GM21360 (cell line): ENCODE measurements around the gene GLTPD2.

Source experiments
- ATAC-seq: cut with Tn5 transposase; IDR thresholded peaks from one replicate; pipeline ENCODE4 v1.9.1; 2021; ENCODE audit warnings: mild to moderate bottlenecking, moderate library complexity; ENCODE audit not compliant: unreplicated experiment

GLTPD2 gene

DNA sequence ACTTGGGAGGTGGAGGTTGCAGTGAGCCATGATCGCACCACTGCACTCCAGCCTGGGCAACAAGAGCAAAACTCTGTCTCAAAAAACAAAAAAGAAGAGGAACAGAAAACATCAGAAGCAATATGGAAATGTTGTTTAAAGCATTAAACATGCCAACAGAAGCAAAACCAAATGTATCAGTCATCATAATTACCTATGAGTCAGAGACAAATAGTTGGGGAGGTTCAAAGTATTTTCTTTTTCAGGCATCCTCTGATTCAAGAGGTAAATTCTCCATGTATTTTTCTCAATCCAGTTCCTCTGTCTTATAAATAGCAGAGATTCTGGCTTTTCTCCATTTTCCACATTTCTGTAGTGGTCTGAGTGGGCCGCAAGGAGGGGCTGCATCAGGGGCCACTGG is 19.1 kb upstream of the GLTPD2 start:
- no peak for ATAC-seq

- ATAC-seq, result no peak
Measured at GRCh38 chr17:4771519-4772234, 17.1 kb upstream of the GLTPD2 start, which contains the start of gene TM4SF5. TSS of gene TM4SF5 (plus strand) at chr17:4771886. CDS start at chr17:4771923, 37 bp downstream.

GRCh38 chr17:4772235-4772613 is 16.5 kb upstream of the GLTPD2 start:
- ATAC-seq, result no peak

GRCh38 chr17:4777969-4778760 is 10.6 kb upstream of the GLTPD2 start:
- ATAC-seq, result no peak

- ATAC-seq, result no peak
Measured at GRCh38 chr17:4780325-4780955, 8.3 kb upstream of the GLTPD2 start.

- ATAC-seq, result no peak
Measured at GRCh38 chr17:4782652-4783051, 6.1 kb upstream of the GLTPD2 start.

DNA sequence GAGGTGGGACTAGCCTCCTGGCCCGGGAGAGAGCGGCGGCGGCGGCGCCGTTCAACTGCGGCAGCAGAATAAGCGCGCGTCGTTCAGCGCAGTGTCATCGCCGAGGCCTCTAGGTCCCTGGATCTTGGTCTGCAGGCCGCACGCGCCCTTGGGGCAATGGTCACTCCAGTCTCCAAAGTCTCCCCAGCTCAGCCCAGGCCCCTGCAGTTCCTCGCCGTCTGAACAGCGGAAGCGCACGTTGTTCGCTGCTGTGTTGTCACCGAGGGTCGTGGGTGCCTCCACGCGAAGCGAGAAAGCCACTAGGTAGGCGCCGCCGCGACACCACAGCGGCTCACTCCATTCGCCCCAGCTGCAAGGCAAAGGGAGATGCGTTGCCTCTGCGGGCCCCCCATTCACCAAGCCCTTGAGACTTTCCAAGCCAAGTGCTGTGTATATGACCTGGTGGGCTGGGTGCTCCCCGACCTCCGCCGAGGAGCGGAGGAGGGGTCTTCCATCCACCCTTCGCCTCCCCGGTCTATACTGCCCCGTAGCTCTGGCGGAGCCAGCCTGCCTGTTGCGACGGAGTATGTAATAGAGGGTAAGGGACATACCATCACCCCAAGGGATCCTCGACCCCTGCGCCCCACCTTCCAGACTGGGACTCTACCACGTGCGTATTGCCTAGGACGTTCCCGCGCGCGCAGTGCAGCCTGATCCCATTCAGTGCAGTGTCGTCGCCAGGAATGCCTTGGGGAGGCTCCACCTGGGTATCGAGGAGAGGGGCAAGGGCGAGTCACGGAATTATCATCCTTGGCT is 3.3 kb upstream of the GLTPD2 start:
- no peak for ATAC-seq

GRCh38 chr17:4786106-4786511 is 2.7 kb upstream of the GLTPD2 start, which contains the start of gene VMO1:
TSS of gene VMO1 (minus strand) at chr17:4786364. CDS start at chr17:4786352, 12 bp downstream.
- ATAC-seq, result no peak

DNA sequence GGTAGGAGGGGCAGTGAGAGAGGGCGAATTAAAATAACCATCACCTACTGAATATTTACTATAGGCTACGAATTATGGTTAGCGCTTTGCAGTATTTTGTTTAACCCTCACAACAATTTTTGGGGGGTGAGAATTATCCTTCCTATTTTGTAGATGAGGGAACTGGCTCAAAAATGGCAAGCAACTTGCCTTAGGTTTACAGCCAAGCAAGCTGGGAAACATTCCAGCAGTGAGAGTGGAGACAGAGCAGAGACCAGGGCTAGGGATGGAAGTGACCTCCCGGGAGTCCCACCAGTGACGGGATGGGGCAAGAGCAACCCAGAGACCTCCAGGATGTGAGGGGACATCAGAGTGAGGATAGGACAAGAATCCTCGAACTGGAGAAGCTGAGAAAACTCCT is 2.2 kb upstream of the GLTPD2 start:
- ATAC-seq, result no peak

GRCh38 chr17:4788159-4788806 is 481 bp upstream of the GLTPD2 start:
- ATAC-seq, result no peak

DNA sequence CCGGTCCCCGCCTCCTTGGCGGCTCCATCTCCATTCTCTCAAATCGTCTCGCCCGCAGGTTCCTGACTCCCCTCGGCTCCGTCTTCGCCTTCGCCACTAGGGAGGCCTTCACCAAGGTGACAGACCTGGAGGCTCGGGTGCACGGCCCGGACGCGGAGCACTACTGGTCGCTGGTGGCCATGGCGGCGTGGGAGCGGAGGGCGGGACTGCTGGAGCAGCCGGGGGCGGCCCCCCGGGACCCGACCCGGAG is 862 bp downstream of the GLTPD2 start:
- ATAC-seq, result no peak

DNA sequence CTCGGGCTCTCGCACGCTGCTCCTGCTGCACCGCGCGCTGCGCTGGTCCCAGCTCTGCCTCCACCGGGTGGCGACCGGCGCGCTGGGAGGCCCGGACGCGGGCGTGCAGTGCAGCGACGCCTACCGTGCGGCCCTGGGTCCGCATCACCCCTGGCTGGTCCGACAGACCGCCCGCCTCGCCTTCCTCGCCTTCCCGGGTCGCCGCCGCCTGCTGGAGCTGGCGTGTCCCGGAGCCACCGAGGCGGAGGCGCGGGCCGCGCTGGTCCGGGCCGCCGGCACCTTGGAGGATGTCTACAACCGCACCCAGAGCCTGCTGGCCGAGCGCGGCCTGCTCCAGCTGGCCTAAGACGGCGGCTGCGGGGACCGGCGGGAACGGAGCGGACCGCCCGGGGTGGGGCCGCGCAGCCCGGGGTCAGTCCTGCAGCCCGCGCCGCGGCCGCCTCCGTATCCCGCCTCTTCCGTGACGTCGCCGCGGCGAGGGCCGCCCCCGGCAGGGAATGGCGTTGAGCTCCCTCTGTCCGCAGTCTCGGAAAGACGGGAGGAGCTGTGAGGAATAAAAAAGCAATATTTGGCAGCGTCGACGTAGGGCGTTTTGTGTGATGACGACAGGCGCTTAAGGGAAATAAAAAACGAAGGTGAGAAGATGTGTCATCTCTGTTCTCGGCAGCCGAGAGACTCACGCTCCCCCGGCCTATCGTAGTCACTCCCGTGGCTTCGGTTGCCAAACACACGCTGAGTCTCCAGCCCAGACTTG is 1.4 kb downstream of the GLTPD2 start:
- peak; percentile 87 for ATAC-seq

DNA sequence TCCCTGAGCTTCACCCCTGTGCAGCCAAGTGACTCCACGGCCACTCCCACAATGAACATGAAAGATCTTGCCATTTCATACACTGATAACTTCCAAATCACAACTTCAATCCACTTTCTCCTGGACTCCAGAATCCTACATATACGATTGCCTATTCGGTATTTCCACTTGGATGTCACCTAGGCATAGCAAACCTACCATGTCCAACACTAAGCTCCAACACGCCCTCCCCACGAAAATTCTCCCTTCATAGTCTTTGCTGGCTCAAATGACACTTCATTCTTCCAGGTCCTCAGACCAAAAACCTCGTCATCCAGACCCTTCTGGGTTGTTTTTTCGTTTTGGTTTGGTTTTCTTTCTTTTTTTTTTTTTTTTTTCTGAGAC is 1.9 kb downstream of the GLTPD2 start:
- ATAC-seq, result no peak

- no peak for ATAC-seq
Measured at GRCh38 chr17:4795168-4795567, 6.4 kb downstream of the GLTPD2 start.

DNA sequence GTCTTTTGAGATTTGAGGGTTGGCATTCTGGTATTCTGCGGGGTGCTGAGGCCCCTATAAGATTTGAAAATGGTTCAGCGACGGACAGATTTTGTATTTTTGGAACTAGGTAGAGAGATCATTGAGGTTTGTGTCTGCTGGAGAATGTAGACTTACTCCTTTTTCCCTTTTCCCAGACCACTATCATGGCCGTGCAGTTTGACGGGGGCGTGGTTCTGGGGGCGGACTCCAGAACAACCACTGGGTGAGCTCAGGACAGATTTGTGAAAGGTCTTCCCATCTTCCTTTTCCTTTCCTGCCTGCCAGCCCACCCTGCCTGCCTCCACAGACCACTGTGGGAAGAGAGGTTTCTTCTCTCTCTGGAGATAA is 7.8 kb downstream of the GLTPD2 start:
- ATAC-seq, result no peak

DNA sequence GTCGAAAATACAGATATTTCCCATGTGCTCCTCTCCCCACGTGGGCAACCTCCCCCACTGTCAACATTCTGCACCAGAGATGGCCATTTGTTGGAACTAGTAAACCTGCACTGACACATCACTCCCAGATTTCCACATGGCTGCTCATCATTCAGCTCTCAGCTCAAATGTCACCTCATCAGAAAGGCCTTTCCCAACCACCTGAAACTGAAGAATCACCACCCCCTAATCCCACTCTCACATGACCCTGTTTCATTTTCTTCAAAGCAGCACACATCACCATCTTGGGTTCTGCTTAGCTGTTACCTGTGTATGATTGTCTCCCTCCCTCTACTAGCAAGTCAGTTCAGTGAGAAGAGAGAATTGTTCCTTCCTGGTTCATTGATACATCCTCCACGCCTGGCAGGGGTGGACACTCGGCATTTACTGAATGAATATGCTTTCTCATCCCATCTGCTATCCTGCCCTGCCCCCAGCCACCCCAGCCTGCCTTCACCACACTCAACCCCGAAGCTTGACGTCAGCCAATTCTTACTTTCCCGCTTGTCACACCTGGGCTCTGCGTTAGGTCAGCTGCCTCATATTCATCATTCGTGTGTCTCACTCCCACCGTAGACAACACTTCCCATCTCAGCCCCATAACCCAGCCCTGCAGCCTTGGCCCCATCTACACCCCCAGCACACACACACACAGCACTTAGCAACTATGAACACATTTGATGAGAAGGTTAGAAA is 11.9 kb downstream of the GLTPD2 start:
- ATAC-seq, result no peak

DNA sequence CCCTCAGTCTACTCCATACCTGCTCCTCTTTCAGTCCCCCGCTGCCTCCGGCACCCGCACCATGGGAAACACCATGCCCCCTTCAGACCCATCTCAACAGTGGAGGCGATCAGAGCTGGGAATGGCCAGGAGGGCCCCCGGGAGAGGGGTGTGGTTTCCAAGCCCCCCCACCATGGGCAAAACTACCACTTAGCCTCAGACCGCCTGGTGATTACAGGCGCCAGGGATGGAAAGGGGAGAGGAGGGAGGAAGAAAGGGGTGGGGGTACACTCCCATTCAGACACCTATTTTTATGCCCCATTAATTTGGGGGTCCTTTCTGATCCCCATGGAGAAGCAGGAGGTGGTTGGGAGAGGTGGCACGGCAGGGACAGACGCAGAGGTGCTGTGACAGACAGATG is 13.5 kb downstream of the GLTPD2 start, which contains the start of gene C17orf114:
Gene C17orf114, minus strand, starts transcription at position 101 of the 400 bp plus-strand sequence.
- no peak for ATAC-seq

GRCh38 chr17:4806456-4806776 is 17.7 kb downstream of the GLTPD2 start:
- ATAC-seq, result no peak

DNA sequence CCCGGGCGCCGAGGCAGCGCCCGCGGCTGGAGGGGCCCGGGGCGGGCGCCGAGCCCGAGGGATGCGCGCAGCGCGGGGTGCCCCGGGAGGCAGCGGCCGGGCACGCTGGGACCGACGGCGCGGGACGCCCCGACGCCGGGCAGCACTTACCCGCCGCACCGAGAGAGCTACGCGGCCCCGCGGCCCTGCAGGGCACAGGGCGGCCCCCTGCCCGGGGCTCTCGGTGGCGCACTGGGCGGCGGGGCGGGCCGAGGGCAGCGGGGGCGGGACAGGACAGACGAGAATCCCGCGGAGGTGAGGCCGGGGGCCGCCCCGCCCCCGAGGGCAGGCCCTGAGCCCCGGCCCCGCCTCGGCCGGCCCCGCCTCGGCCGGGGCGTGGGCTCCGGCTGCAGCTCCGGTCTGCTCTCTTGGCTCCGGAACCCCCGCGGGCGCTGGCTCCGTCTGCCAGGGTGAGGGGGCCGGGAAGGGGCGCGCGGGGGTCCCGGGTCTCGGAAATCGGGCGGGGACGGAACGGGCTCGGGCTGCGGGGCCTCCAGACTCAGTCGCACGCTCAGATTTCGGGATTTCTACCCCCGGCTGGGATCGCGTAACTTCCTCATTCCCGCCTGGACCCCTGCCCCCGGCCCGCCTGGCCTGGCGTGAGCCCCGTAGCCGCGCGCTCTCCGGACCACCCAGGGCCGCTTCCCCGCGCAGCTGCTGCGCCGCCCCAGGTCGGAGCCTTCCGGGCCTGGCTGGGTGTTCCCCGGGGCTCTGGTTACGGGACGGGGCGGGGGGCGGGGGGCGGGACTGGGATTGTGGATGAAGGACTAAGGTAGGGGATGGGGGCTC is 18.2 kb downstream of the GLTPD2 start, which contains the start of gene PLD2:
Gene PLD2, plus strand, starts transcription at position 376 of the 828 bp plus-strand sequence. CDS start 621 bp downstream, outside the sequence.
- ATAC-seq, result peak; percentile 85
